Breast epithelium (tissue), 3 donors: ENCODE measurements around the gene CST3.

Source experiments
- CTCF ChIP-seq, 3 donors: fragments of 450-650 bp; IDR thresholded peaks; one replicate each; pipeline ENCODE4 v1.5.1; 2016 to 2017; ENCODE audit warnings: antibody characterized with exemption in 3 of 3, mild to moderate bottlenecking in 3 of 3, moderate library complexity in 3 of 3
- POLR2A ChIP-seq: fragments of 450-650 bp; IDR thresholded peaks from one replicate; pipeline ENCODE4 v1.6.1; 2016; ENCODE audit warnings: antibody characterized with exemption, mild to moderate bottlenecking, moderate library complexity
- POLR2AphosphoS5 ChIP-seq, 3 donors: sonication (generic); formaldehyde crosslinking; IDR thresholded peaks; one replicate each; pipeline ENCODE4 v1.6.1; 2017; ENCODE audit warnings: antibody characterized with exemption in 3 of 3

- no peak for TF ChIP-seq CTCF (IDR thresholded peaks at IDR 0.05)
- TF ChIP-seq POLR2A = no peak
- no peak for TF ChIP-seq POLR2AphosphoS5 (IDR thresholded peaks at IDR 0.05)
Observed at GRCh38 chr20:23628402-23629016, 9.2 kb downstream of the CST3 start.
